Measurements from ENCODE around the gene WDR4. TPM values are rescaled to one million over a fixed set of nuclear protein-coding genes. Genes with fewer than 3 reads are reported as not detected.
"Not testable (repeated sequence)": the region's sequence is repeated elsewhere in the genome, so short reads cannot be mapped to it uniquely, and the experiment has no call there.

Gene WDR4
- total and polyA plus RNA-seq, 2 of the 4 experiments (the other 2 are of a cell fraction), result 11.3 to 20.8 TPM

- H3K36me3 ChIP-seq (ENCODE audit: control insufficient read depth, insufficient read depth, low read length), result no peaks in the 10 kb centered on the region
- no peak overlapping the region for H2AK5ac ChIP-seq (ENCODE audit: low read depth, low read length)
- 75% methylated on average over 8 of the region's 13 CpGs; no CpG with 5 or more reads in 1 of the 2 experiments for WGBS, 2 experiments (ENCODE audit: extremely low coverage in 2 of 2, insufficient read length in 1 of 2)
- no peak overlapping the region for H3K9ac ChIP-seq (ENCODE audit: low read depth, low read length)
- POLR2A ChIA-PET (ENCODE audit: unreplicated experiment), result no interaction called here
- H3K4me3 ChIP-seq (ENCODE audit: insufficient read depth, low read depth, low read length), result no peak overlapping the region
- H3K14ac ChIP-seq (replicated peaks; ENCODE audit: low read depth, low read length), result no peak overlapping the region
- TF ChIP-seq CHD1 (IDR thresholded peaks at IDR 0.05; ENCODE audit: low read depth, low read length) (no peak), RFX5 (IDR thresholded peaks at IDR 0.05; ENCODE audit: low read depth, low read length) (no peak), RAD21 (IDR thresholded peaks at IDR 0.05; ENCODE audit: low read length) (no peak)
- no peak overlapping the region for H3K56ac ChIP-seq (ENCODE audit: extremely low read depth, insufficient read depth, low read length)
- ATAC-seq (ENCODE audit: low read depth), result no peak
- H3K27me3 ChIP-seq (ENCODE audit: control insufficient read depth, insufficient read depth, low read length), result peaks cover 33% of the 10 kb centered on the region
- H2AFZ ChIP-seq (replicated peaks; ENCODE audit: low read length, poor library complexity), result no peak overlapping the region
- no peaks in the 10 kb centered on the region for H4K20me1 ChIP-seq (ENCODE audit: insufficient read depth, low read length)
- H2BK120ac ChIP-seq (ENCODE audit: low read depth, low read length), result no peak overlapping the region
- no peak overlapping the region for H2BK20ac ChIP-seq (ENCODE audit: low read depth, low read length)
- H4K5ac ChIP-seq (ENCODE audit: low read depth, low read length), result no peak overlapping the region
- no peak overlapping the region for H3K18ac ChIP-seq (ENCODE audit: low read depth, low read length)
- no peak overlapping the region for H3K27ac ChIP-seq (ENCODE audit: insufficient read depth, low read length)
- H3K9me1 ChIP-seq (ENCODE audit: insufficient read depth, low read length), result peaks cover 3% of the 10 kb centered on the region; the same call in 1 of the 2 replicates
- BruUV-seq (replicated peaks), result no TSS peak
- H4K91ac ChIP-seq (ENCODE audit: insufficient read depth, low read depth, low read length), result no peak overlapping the region
- dilution Hi-C loops (cut with HindIII; ENCODE audit: low sequenced_read_pairs, unreplicated experiment), result no loop called here
- H3K79me1 ChIP-seq (ENCODE audit: low read depth in 1 of 2, low read length in 2 of 2), result no peaks in the 10 kb centered on the region
- H3K9me3 ChIP-seq (ENCODE audit: control insufficient read depth, insufficient read depth, low read length), result no peaks in the 10 kb centered on the region
- no peak overlapping the region for H2AK9ac ChIP-seq (replicated peaks; ENCODE audit: low read depth, low read length, poor library complexity)
- in situ Hi-C loops (cut with MboI; ENCODE audit: low sequenced_read_pairs), result no loop called here
- CTCF ChIA-PET, result no interaction called here
- no peaks in the 10 kb centered on the region for H3K4me1 ChIP-seq (ENCODE audit: control insufficient read depth, insufficient read depth, low read length)
- no peak for DNase-seq
- no peak overlapping the region for H4K8ac ChIP-seq (ENCODE audit: low read depth in 2 of 2, low read length in 2 of 2)
- intact Hi-C loops (cut with micrococcal nuclease), result no loop called here
- no peak overlapping the region for H2BK15ac ChIP-seq (ENCODE audit: low read depth, low read length)
- H3K23ac ChIP-seq (ENCODE audit: low read depth, low read length), result no peak overlapping the region
- no peak overlapping the region for H3K4ac ChIP-seq (ENCODE audit: low read depth, low read length)
- no peak overlapping the region for H2BK5ac ChIP-seq (ENCODE audit: low read depth, low read length, poor library complexity, severe bottlenecking)
- no peak overlapping the region for H3K4me2 ChIP-seq (ENCODE audit: low read depth, low read length)
Measured at GRCh38 chr21:42807938-42808613, 71.3 kb downstream of the WDR4 start.

- H2BK20ac ChIP-seq (ENCODE audit: low read depth, low read length); H3K56ac ChIP-seq (ENCODE audit: extremely low read depth, insufficient read depth, low read length); H3K36me3 ChIP-seq (ENCODE audit: control insufficient read depth, insufficient read depth, low read length); H3K79me1 ChIP-seq (ENCODE audit: low read depth in 1 of 2, low read length in 2 of 2); CTCF ChIA-PET; H4K8ac ChIP-seq (ENCODE audit: low read depth in 2 of 2, low read length in 2 of 2); in situ Hi-C loops (cut with MboI; ENCODE audit: low sequenced_read_pairs); H3K4me3 ChIP-seq (ENCODE audit: insufficient read depth, low read depth, low read length); H3K4me2 ChIP-seq (ENCODE audit: low read depth, low read length); H2AK9ac ChIP-seq (replicated peaks; ENCODE audit: low read depth, low read length, poor library complexity); H2AFZ ChIP-seq (replicated peaks; ENCODE audit: low read length, poor library complexity); H3K4me1 ChIP-seq (ENCODE audit: control insufficient read depth, insufficient read depth, low read length); intact Hi-C loops (cut with micrococcal nuclease); H3K18ac ChIP-seq (ENCODE audit: low read depth, low read length); H2AK5ac ChIP-seq (ENCODE audit: low read depth, low read length); dilution Hi-C loops (cut with HindIII; ENCODE audit: low sequenced_read_pairs, unreplicated experiment); H4K5ac ChIP-seq (ENCODE audit: low read depth, low read length); H4K20me1 ChIP-seq (ENCODE audit: insufficient read depth, low read length); H3K9me1 ChIP-seq (ENCODE audit: insufficient read depth, low read length); H2BK15ac ChIP-seq (ENCODE audit: low read depth, low read length); H3K23ac ChIP-seq (ENCODE audit: low read depth, low read length); ATAC-seq (ENCODE audit: low read depth); H3K14ac ChIP-seq (replicated peaks; ENCODE audit: low read depth, low read length); H2BK120ac ChIP-seq (ENCODE audit: low read depth, low read length); BruUV-seq (replicated peaks); H2BK5ac ChIP-seq (ENCODE audit: low read depth, low read length, poor library complexity, severe bottlenecking); H3K27ac ChIP-seq (ENCODE audit: insufficient read depth, low read length); H3K4ac ChIP-seq (ENCODE audit: low read depth, low read length); H4K91ac ChIP-seq (ENCODE audit: insufficient read depth, low read depth, low read length); POLR2A ChIA-PET (ENCODE audit: unreplicated experiment); H3K9me3 ChIP-seq (ENCODE audit: control insufficient read depth, insufficient read depth, low read length); DNase-seq; H3K9ac ChIP-seq (ENCODE audit: low read depth, low read length): not testable (repeated sequence)
- WGBS, 2 experiments (ENCODE audit: extremely low coverage in 2 of 2, insufficient read length in 1 of 2), result no CpG with 5 or more reads among the region's 16 CpGs
- peaks cover 33% of the 10 kb centered on the region for H3K27me3 ChIP-seq (ENCODE audit: control insufficient read depth, insufficient read depth, low read length)
Measured at GRCh38 chr21:42807293-42807895, 71.9 kb downstream of the WDR4 start.
